ENCODE measurements around the gene RRP8.

- no peak for TF ChIP-seq SREBF2 (IDR thresholded peaks at IDR 0.05; ENCODE audit: low read length)
- TF ChIP-seq ZNF274 (IDR thresholded peaks at IDR 0.05; ENCODE audit: insufficient read depth, insufficient read length): no peak
- TF ChIP-seq CTCF (IDR thresholded peaks at IDR 0.05 in 2 of 3, conservative IDR thresholded peaks at IDR 0.05 in 1 of 3; ENCODE audit: control insufficient read depth in 2 of 3, extremely low read depth in 1 of 3, insufficient read depth in 1 of 3, low read depth in 3 of 3, low read length in 3 of 3): no peak
- TF ChIP-seq MAX (IDR thresholded peaks at IDR 0.05; ENCODE audit: low read depth, low read length): no peak
- no peak for TF ChIP-seq POLR2A (IDR thresholded peaks at IDR 0.05; ENCODE audit: low read depth, low read length)
- no peak for TF ChIP-seq IKZF1 (conservative IDR thresholded peaks at IDR 0.05)
- TF ChIP-seq SUZ12 (IDR thresholded peaks at IDR 0.05; ENCODE audit: unreplicated experiment): no peak
- no peak for TF ChIP-seq EZH2 (IDR thresholded peaks at IDR 0.05; ENCODE audit: borderline replicate concordance, control insufficient read depth, low read depth, low read length)
These were observed 37.3 kb downstream of the RRP8 start for GRCh38 chr11:6565988-6566703.

All from GM12878 (cell line).